Lower lobe of right lung (tissue), 2 donors: ENCODE results near the gene LGI4. TPM values are rescaled to one million over a fixed set of nuclear protein-coding genes. Genes with fewer than 3 reads are reported as not detected.
A peak's percentile ranks its signal among the peaks of the same experiment; 100 is the strongest.

Experiments used
- ATAC-seq, 2 donors: fragments of 200-7000 bp; cut with Tn5 transposase; one replicate each; pipeline ENCODE4 v1.9.1; 2020 to 2022; ENCODE audit warnings: mild to moderate bottlenecking in 2 of 2, moderate library complexity in 2 of 2
- DNase-seq: peaks from one replicate; pipeline ENCODE4 v3.0.0-alpha.2; 2020
- H3K27ac ChIP-seq: fragments of 200-600 bp; one replicate; pipeline ENCODE4 v1.8.0; 2022
- H3K27me3 ChIP-seq: fragments of 200-600 bp; one replicate; pipeline ENCODE4 v1.8.0; 2022; ENCODE audit warnings: low read depth
- H3K36me3 ChIP-seq: fragments of 200-600 bp; one replicate; pipeline ENCODE4 v1.8.0; 2022; ENCODE audit warnings: mild to moderate bottlenecking
- H3K4me1 ChIP-seq: fragments of 200-600 bp; one replicate; pipeline ENCODE4 v1.8.0; 2022
- H3K4me3 ChIP-seq: fragments of 200-600 bp; one replicate; pipeline ENCODE4 v1.8.0; 2022; ENCODE audit warnings: mild to moderate bottlenecking
- H3K9me3 ChIP-seq: fragments of 200-600 bp; one replicate; pipeline ENCODE4 v1.8.0; 2022
- intact Hi-C: fragments of 100-400 bp; cut with DNase I; formaldehyde crosslinking; loops from one replicate; pipeline ENCODE4 v1.11.0; 2022
- total RNA-seq: library from RNA; stranded (reverse); fragmentation: NEBNext Ultra II Directional; extraction: Animal tissue kit (Norgen Biotek cat#: 25700); gene quantifications from one replicate; pipeline ENCODE4 v1.2.1, GENCODE V29; 2021
- TF ChIP-seq, protein P1 (sequence below): fragments of 200-600 bp; IDR thresholded peaks from one replicate; pipeline ENCODE4 v1.8.0; 2022; ENCODE audit warnings: antibody characterized with exemption, mild to moderate bottlenecking
- donor health status: DM: no; HTN: yes; CAD: no; lungs with severe emphysema.

LGI4 gene
- total RNA-seq, 1 donor from 2014 or later: 6.3 TPM

DNA sequence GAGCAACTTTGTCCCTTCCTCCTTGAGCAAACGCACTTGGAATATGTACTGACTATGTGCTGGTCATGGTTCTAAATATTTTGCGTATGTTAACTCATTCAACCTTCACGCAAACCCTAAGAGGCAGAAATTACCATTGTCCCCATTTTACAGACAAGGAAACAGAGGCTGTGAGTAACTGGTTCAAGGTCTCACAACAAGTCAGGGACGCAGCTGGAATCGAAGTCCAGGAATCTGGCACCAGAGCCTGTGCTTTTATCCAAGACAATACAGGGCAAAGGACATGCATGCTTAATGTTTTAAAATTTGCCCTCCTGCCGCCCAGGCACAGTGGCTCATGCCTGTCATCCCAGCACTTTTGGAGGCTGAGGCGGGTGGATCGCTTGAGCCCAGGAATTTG, 24.7 kb upstream of the LGI4 start:
- H3K4me3 ChIP-seq: no peak overlapping the region
- DNase-seq (no peak), ATAC-seq (no peak)
- peaks cover 7% of the 10 kb centered on the region for H3K4me1 ChIP-seq
- intact Hi-C loops: no loop called here
- H3K27me3 ChIP-seq: no peaks in the 10 kb centered on the region
- H3K36me3 ChIP-seq: peaks cover 69% of the 10 kb centered on the region
- TF ChIP-seq, protein P1, sequence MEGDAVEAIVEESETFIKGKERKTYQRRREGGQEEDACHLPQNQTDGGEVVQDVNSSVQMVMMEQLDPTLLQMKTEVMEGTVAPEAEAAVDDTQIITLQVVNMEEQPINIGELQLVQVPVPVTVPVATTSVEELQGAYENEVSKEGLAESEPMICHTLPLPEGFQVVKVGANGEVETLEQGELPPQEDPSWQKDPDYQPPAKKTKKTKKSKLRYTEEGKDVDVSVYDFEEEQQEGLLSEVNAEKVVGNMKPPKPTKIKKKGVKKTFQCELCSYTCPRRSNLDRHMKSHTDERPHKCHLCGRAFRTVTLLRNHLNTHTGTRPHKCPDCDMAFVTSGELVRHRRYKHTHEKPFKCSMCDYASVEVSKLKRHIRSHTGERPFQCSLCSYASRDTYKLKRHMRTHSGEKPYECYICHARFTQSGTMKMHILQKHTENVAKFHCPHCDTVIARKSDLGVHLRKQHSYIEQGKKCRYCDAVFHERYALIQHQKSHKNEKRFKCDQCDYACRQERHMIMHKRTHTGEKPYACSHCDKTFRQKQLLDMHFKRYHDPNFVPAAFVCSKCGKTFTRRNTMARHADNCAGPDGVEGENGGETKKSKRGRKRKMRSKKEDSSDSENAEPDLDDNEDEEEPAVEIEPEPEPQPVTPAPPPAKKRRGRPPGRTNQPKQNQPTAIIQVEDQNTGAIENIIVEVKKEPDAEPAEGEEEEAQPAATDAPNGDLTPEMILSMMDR: no peak
- H3K27ac ChIP-seq: no peak overlapping the region
- peaks cover 16% of the 10 kb centered on the region for H3K9me3 ChIP-seq

DNA sequence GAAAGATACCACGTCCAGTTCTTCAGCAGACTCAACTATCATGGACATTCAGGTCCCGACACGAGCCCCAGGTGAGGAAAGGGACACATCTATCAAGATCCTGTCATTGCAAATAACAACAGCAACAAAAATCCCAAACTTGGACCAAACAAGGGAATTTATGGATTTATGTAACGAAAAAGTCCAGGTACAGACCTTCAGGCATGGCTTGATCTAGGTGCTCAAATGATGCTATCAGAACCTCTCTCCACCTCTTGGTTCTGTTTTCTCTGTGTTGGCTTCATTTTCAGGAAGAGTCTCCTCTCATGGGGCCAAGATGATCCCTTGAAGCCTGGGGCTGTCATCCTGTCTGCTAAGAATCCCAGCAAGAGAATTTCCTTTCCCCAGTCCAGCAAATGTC, 22.6 kb upstream of the LGI4 start:
- Histone ChIP-seq H3K4me3 (no peak overlapping the region), H3K27me3 (peaks cover 3% of the 10 kb centered on the region), H3K4me1 (peaks cover 18% of the 10 kb centered on the region), H3K9me3 (peaks cover 6% of the 10 kb centered on the region), H3K36me3 (peaks cover 54% of the 10 kb centered on the region), H3K27ac (no peak overlapping the region)
- DNase-seq: no peak
- ATAC-seq: no peak
- TF ChIP-seq, protein P1: no peak
- intact Hi-C loops: no loop called here

DNA sequence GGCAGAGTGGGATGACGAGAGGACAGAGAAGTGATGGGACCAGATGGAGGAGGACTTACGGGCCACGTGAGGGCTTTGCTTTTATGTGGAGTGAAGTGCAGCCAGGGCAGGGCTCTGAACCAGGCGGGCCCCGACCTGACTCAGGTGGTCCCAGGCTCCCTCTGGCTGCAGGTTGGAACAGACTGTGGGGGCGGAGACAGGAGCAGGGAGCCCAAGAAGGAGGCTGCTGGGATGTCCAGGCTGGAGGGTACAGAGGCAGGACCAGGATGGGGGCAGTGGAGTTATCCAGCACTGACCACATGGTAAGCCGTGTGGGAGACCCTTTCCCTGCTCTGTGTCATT, 21.8 kb upstream of the LGI4 start:
- TF ChIP-seq, protein P1: no peak
- ATAC-seq (no peak), DNase-seq (no peak)
- H3K4me3 ChIP-seq: no peak overlapping the region
- H3K4me1 ChIP-seq: peaks cover 21% of the 10 kb centered on the region
- no peaks in the 10 kb centered on the region for H3K9me3 ChIP-seq
- peaks cover 46% of the 10 kb centered on the region for H3K36me3 ChIP-seq
- peaks cover 3% of the 10 kb centered on the region for H3K27me3 ChIP-seq
- intact Hi-C loops: no loop called here
- no peak overlapping the region for H3K27ac ChIP-seq

DNA sequence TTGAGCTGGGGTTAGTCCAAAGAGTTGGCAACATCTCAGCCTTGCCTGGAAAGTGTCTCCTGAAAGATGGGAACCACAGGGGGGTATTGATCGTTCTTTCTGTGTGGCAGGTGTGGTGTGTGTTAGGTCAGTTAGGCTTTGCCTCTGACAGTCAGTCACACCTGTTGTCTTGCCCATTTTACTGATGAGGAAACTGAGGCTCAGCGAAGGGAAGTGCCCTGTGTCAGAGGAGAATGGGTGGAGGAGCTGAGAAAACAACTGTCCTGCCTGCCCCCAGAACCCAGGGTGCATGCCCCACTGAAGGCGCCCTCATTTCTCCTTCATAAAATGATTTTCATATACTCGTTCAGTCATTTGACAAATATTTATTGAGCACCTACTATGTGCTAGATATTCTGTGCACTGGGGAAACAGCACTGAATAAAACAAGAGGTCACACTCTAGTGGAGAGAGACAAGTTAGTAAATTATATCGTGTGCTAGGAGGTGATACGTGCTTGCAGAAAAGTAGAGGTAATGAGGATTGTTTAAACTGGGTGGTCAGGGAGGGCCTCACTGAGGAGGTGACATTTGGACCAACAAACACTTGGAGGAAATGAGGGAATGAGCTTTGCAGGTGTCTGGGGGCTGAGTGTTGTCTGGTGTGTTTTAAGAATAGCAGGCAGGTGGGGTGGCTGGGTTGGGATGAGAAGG, 21.3 kb upstream of the LGI4 start:
- Histone ChIP-seq H3K9me3 (no peaks in the 10 kb centered on the region), H3K27ac (no peak overlapping the region), H3K4me3 (peak overlapping the region; percentile 80), H3K36me3 (peaks cover 41% of the 10 kb centered on the region), H3K4me1 (peaks cover 21% of the 10 kb centered on the region), H3K27me3 (peaks cover 3% of the 10 kb centered on the region)
- TF ChIP-seq, protein P1: no peak
- intact Hi-C loops: no loop called here
- ATAC-seq (no peak), DNase-seq (no peak)

DNA sequence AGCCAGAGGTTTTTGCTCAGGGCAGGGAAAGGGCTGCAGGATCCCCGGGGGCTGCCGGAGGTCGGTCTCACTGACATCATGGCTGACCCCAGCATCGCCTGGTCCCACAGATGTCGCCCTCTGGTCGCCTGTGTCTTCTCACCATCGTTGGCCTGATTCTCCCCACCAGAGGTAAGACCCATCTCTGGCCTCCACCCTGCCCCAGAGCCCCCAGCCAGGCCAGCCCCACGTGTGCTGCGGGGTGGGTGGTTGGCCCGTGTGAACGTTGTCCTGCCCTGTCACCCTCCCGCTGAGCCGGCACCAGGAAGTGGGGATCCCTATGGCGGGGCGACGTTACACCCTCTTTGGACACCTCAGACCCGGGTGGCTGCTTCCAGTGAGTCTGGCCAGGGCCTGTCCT, 20.6 kb upstream of the LGI4 start:
- H3K4me3 ChIP-seq: peak overlapping the region; percentile 80
- peaks cover 36% of the 10 kb centered on the region for H3K36me3 ChIP-seq
- H3K27me3 ChIP-seq: peaks cover 3% of the 10 kb centered on the region
- intact Hi-C loops: no loop called here
- ATAC-seq (peak; percentile 4 to 12), DNase-seq (no peak)
- H3K9me3 ChIP-seq: no peaks in the 10 kb centered on the region
- TF ChIP-seq, protein P1: no peak
- peak overlapping the region; percentile 82 for H3K27ac ChIP-seq
- H3K4me1 ChIP-seq: peaks cover 21% of the 10 kb centered on the region
